RPMI7951 (cell line): ENCODE results near the gene GSAP. TPM values are rescaled to one million over a fixed set of nuclear protein-coding genes. Genes with fewer than 3 reads are reported as not detected.
A peak's percentile ranks its signal among the peaks of the same experiment; 100 is the strongest.

Source experiments
- DNase-seq: peaks from one replicate; pipeline ENCODE4 v3.0.0-alpha.2; 2012; ENCODE audit warnings: low read depth
- total RNA-seq: library from RNA; depleted of rRNA; stranded (reverse); fragments of >200 nt; shearing (Covaris generic); gene quantifications from 2 replicates; pipeline ENCODE4 v1.2.3, GENCODE V29; 2014

The GSAP gene
- total RNA-seq, 1 experiment from 2014 or later: 7.4 TPM

DNA sequence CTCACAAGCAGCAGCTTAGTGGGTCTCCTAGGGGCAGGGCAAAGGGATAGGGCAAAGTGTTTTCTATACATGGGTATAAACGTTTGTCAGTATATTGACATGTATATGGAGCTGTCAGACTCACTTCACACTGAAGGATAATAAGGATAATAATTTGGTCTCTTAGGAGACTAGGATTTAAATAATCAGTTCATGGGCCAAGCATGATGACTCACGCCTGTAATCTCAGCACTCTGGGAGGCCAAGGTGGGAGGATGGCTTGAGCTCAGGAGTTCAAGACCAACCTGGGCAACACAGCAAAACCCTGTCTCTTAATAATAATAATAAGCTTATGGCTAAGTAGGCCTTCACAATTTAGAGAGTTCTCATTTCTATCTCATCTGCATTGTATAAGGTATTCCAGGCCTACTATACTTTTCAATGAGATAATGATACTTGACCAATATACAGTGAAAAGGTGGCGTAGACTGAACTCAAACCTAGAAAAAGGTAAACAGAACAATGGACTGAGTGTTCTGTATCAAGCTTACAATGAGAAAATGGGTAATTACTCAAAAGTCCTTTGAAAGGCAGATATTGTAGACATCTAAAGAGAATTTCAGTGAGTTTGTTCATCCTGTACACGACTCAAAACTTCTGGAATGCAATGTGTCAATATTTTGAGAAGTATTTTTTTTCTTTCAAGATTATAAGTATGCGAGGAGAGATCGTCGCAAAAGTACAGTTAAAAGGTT is 7.0 kb downstream of the GSAP start:
- DNase-seq: peak; percentile 32

DNA sequence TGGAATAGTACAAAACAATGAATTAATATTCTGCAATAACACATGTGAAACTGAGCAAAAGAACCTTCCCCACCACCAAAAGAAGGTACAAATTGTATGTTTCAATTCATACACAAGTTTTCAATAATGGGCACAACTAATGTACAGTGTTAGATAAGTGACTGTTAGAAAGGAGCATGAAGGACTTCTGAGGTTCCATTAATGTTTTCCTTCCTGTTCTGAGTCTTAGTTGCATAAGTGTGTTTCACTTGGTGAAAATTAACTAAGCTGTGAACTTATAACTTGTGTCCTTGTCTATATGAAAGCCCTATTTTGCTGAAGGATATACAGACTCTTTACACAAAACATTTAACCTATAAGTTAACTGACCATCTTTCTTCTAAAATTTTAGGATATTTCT is 8.2 kb downstream of the GSAP start:
- DNase-seq: no peak

DNA sequence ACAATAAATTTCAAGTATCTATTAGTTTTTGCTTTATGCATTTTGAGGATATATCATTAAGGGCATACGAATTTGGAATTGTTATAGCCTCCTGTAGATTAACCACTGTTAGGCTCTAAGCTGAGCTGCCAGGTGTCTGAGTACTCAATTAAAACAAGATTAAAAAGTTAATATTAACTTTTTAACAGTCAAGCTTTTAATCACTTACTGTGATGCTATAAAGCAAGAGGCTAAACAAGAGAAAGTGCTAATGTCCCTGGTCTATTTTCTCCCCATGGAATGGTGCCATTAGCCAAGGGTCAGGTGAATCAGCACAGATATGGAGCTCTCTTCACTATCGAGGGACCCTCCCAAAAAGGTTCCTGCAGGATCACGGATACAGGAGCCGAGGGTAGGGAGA is 9.7 kb downstream of the GSAP start:
- DNase-seq: no peak

DNA sequence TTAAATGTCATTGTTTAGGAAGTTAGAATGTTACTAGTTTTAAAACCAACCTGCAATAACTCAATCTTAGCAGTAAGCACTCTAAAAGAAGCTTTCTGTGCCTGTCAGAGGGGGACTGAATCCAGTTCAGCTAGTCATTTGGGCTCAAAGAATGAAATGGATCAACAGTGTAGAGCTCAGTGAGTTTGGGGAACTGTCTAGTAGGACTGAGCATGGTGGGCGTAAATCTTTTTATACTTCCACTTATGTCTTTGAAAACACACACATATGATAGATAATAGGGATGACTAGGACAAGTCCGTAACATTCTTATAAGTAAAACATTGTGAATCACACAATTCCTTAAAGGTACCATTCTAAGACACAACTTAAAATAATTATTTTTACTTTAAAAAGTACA is 11.5 kb downstream of the GSAP start:
- DNase-seq: no peak

GRCh38 chr7:77403957-77404356 is 12.2 kb downstream of the GSAP start:
- DNase-seq: no peak

DNA sequence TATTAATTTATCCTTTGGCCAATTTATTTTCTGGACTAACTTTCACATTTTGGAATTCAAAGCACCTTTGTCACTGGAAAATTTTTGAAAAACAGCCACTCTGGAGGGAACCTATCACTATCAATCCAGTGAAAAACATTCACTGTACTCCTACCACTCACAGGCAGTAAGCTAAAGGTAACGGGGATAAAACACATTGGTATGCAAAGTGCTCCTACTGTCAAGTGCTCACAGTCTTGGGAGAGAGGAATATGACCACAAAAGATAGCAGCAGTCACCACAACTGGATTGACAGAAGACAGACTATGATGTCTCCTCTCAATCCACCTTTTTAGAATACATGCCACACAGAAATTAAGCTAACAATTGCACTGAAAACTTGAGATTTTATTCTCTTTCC is 13.3 kb downstream of the GSAP start:
- no peak for DNase-seq

- no peak for DNase-seq
These were observed 15.1 kb downstream of the GSAP start for GRCh38 chr7:77401002-77401401.

GRCh38 chr7:77399816-77400215 is 16.3 kb downstream of the GSAP start:
- DNase-seq: no peak

DNA sequence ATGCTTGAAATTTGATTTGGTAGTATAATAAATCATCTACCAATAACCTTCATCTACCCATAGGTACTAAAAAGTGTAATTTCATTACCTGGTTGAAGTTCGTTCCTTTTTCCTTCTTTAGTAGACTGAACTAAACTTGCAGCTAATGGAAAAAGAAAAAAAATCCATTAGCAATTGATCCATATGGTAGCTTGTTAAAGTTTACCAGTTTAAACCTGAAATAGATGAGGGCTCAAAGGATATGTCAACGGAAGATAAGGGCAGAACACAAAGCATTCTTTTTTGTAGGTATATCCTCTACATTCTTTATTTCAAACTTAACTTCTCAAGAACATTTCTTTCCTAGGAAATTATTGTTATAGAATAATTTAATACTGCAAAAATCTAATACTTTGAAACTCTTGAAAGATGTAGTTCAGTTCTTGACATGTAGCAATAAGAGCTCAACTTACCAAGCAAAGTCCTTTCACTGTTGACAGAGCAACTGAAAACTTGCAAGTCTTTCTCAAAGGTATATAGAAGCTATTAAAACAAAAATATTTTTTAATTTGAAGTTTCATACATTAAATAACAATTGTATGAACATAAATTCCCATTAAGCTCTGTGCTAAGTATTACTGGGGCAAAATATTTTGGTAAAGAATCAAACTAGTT is 19.1 kb downstream of the GSAP start:
- no peak for DNase-seq

DNA sequence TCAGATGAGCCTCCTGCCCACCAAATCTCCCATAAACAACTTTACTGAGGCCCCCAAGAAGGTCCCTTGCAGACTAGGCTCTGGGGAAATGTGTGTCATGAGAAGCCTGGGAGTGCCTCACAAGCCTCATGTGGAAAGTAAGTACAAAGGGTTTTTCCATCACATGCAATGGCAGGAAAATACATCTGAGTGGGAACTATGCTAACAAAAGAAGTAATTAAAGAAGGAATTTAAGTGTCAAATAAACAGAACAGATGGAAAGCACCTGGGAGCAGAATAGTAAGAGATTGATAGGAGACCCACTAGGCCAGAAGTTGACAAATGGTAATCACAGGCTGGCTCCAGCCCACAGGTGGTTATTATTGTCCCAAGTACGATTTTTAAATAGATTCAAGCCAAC is 20.5 kb downstream of the GSAP start:
- no peak for DNase-seq

- DNase-seq: no peak
These were observed 22.2 kb downstream of the GSAP start for GRCh38 chr7:77393954-77394353.

DNA sequence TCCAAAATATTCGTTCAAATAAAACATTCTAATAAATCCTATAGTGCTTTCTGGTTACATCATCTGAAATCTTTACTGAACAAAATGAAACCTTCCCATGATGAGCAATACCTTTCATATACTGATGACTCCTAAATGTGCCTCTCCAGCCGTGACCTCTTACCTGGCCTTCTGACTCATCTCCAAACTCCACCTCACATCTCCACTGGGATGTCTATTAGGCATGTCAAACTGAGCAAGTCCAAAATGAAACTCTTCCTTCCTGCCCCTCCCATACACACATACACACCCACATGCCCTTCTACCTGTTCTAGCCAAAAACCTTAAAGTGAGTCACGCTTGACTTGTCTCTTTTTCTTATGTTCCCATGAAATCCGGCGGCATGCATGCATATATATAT is 22.9 kb downstream of the GSAP start:
- DNase-seq: peak; percentile 6

- DNase-seq: no peak
These were observed 24.9 kb downstream of the GSAP start for GRCh38 chr7:77391230-77391629.

- DNase-seq: peak; percentile 14
These were observed 28.0 kb downstream of the GSAP start for GRCh38 chr7:77388055-77388641.

GRCh38 chr7:77386165-77386822 is 29.9 kb downstream of the GSAP start:
- peak; percentile 88 for DNase-seq

- DNase-seq: peak; percentile 51
These were observed 32.8 kb downstream of the GSAP start for GRCh38 chr7:77383333-77383740.

GRCh38 chr7:77382532-77382931 is 33.6 kb downstream of the GSAP start:
- DNase-seq: no peak

- DNase-seq: no peak
These were observed 37.6 kb downstream of the GSAP start for GRCh38 chr7:77378584-77378983.

DNA sequence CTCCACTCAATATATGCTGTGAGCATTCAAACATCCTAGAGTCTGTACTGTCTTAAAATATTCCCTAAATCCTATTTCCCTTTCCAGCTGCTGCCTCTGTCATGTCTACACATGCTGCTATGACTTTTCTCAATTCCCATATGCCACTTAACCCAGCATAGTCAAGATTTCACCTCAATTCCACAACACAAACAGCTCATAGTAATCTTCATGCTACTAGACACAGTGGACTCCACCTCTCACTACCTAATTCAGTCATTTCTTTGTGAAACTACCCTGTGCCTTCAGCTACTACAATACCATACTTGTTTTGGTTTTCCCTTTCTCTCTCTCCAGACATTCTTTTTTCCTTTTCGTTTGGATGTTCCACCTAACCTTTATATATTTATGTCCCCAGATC is 45.5 kb downstream of the GSAP start:
- no peak for DNase-seq

DNA sequence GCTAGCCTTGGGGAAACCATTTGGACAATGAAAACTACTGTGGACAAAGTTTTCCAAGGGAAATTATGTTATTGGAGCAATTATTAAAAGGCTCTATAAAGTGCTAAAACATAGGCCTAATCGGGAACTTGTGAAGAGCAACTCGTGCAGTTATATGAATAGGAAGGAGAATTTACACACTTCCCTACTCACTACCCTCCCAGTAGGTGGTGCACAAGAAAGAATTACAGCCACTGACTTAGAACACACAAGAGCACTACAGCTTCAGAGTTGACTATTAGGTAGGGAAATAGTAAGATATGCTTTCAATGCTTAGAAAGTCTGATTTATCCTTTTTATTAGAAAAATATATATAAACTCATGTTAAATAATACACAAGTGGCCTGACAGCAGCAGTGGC is 47.2 kb downstream of the GSAP start:
- DNase-seq: peak; percentile 32

DNA sequence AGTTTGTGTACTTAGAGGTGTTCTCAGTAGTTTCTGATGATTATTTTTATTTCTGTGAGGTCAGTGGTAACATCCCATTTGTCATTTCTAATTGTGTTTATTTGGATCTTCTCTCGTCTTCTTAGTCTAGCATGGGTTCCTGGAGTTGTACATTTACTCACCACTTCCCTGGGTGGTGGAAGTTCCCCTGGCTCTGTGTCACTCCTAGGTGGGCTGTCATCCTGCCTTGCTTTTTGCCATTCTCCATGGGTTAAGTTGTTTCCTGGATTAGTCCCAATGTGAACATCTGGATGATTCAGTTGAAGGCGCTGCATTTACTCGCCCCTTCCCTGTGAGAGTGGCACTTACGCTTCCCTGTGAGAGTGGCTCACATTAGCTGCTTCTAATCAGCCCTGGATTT is 48.2 kb downstream of the GSAP start:
- no peak for DNase-seq

DNA sequence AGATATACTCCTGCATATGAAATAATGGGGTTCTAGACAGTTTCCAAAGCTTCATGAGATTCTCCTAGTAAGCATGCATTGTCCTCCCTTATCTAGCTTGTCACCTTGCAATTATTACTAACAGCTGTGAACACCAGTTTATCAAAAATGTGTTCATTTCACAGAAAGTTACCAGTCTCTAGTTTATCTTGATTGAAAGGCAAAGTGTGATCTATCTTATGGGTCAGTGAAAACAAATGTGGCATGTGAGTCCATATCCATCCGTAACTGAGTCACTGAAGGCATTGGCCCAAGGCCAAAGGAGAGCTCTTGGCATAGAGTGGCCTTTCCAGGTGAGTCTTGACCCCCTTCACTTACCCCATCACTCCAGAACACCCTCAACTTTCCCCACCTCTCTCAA is 53.2 kb downstream of the GSAP start:
- no peak for DNase-seq

DNA sequence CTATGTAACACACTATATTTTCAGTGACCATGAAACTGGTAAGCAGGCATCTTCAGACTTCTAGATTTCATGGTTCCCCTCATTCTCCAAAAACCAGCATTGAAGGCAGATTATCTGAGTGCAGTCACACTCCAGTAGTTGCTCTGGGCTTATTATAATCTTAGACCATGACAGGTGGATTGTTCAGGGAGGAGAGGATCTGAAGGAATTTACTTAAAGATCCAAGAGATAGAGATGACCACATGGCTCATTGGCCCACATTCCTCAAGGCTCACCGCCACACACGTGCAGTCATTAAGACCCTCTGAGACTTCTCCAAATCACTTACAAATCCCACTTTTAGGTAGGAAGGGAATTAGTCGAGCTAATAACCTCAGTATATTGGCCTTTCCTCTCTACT is 55.2 kb downstream of the GSAP start:
- no peak for DNase-seq
